Testis (tissue), 2 donors: ENCODE data around the gene PLEKHD1.

Experiments
- POLR2A ChIP-seq: fragments of 450-650 bp; IDR thresholded peaks from one replicate; pipeline ENCODE4 v1.6.1; 2017; ENCODE audit warnings: antibody characterized with exemption, mild to moderate bottlenecking, moderate library complexity
- TF ChIP-seq, protein P1 (sequence below), 3 experiments: fragments of 450-650 bp in 2 of 3; fragments of 200-600 bp in 1 of 3; sonication (generic) in 1 of 3; IDR thresholded peaks; one replicate each; pipeline ENCODE4 v1.5.1; 2016 to 2019; ENCODE audit warnings: antibody characterized with exemption in 3 of 3, mild to moderate bottlenecking in 2 of 3, moderate library complexity in 1 of 3

DNA sequence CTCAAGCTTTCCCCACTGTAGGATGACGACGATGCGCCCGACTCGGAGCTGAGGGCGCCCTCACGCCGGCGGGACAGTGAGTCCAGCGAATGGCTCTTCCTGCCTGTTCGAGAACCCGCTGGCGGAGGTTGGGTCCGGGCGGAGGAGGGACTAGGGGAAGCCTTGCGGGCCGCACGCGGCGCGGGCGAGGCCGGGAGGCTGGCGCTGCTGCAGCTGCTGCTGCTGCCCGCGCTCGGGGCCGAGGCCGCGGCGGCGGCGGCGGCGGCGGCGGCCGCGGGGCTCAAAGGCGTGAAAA is 88.3 kb downstream of the PLEKHD1 start:
- TF ChIP-seq, protein P1, sequence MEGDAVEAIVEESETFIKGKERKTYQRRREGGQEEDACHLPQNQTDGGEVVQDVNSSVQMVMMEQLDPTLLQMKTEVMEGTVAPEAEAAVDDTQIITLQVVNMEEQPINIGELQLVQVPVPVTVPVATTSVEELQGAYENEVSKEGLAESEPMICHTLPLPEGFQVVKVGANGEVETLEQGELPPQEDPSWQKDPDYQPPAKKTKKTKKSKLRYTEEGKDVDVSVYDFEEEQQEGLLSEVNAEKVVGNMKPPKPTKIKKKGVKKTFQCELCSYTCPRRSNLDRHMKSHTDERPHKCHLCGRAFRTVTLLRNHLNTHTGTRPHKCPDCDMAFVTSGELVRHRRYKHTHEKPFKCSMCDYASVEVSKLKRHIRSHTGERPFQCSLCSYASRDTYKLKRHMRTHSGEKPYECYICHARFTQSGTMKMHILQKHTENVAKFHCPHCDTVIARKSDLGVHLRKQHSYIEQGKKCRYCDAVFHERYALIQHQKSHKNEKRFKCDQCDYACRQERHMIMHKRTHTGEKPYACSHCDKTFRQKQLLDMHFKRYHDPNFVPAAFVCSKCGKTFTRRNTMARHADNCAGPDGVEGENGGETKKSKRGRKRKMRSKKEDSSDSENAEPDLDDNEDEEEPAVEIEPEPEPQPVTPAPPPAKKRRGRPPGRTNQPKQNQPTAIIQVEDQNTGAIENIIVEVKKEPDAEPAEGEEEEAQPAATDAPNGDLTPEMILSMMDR (IDR thresholded peaks at IDR 0.05) = no peak
- no peak for TF ChIP-seq POLR2A
